ENCODE data around the gene JAKMIP2.

JAKMIP2 gene

DNA sequence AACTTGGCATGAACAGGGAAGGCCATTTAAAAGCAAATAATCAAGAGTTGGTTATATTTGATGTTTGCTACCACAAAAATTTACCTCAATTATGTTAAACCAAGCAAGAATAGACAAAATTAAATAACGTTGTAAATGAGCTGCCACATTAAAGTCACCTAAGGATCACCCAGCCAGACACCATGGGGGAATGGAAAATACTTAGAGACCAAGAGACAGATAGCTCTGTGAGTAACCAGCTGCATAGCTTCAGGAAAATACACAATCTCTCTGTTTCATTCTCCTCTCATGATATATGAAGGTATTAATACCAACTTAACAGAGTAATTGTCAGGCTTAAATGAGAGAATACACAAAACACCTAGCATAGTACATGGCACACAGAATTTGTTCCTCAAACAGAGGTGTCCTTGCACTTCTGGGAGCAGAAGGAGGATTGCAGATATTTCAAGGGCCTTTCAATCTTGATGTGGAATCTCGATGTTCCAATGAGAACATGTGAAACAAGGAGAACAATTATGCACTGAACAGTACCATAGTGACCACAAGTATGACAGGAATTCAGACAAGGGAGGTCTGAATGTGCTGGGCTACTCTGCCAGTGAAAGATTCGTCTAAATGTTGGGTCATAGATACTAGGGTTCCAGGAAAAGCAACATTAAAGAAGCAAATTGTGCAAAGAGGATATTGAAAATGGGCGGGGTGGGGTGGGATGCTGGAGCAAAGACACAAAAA lies 18.6 kb downstream of the JAKMIP2 start:
- Histone ChIP-seq H3K4me3 (ENCODE audit: low read length) (no peak overlapping the region), H3K9me3 (ENCODE audit: control insufficient read depth, insufficient read depth, low read length) (no peaks in the 10 kb centered on the region), H3K27me3 (ENCODE audit: control insufficient read depth, insufficient read depth, low read length) (no peaks in the 10 kb centered on the region), H3K27ac (ENCODE audit: low read length) (no peak overlapping the region), H3K4me1 (ENCODE audit: control insufficient read depth, insufficient read depth, low read length) (no peaks in the 10 kb centered on the region; the same call in 1 of the 2 replicates), H3K36me3 (ENCODE audit: control insufficient read depth, insufficient read depth, low read length) (no peaks in the 10 kb centered on the region)
- no peak for DNase-seq (ENCODE audit: low read depth, low spot score)
- WGBS (ENCODE audit: insufficient coverage, insufficient read length) = 100% methylated on average over 1 of the region's 4 CpGs

DNA sequence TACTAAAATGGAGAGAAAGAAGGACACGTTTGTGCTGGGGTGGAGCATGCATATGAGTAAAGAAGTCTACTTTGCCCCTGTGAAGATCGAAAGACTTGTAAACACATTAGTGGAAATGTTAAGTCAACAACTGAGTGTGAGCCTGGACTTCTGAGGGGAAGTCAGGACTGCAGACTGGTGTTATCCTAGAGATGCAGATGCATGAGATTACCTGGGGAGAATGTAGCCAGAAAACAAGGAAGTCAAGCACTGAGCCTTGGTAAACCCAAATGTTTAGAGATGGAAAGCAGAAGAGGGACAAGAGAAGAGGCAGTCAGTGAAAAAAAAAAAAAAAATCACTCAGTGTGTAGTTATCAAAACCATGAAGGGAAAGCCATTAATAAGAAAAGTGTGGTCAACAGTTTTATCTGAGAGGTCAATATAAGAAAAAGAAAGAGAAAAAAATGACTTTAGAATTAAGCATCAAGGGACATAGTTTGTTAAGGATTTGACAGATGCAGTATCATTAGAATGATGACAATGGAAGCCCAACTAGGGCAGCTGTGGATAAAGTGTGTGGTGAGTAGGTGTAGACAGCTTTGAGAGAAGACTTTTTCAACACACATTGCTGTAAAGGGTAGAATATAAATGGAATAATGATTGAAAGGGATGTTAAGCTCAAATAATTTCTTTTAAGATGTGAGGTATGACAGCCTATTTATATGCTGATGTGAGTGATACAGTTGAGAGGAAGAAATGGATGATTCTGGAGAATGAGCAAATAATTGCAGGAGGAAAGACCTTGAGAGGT lies 22.2 kb downstream of the JAKMIP2 start:
- no peak for DNase-seq (ENCODE audit: low read depth, low spot score)
- H3K36me3 ChIP-seq (ENCODE audit: control insufficient read depth, insufficient read depth, low read length) = no peaks in the 10 kb centered on the region
- no CpG with 5 or more reads among the region's 2 CpGs for WGBS (ENCODE audit: insufficient coverage, insufficient read length)

DNA sequence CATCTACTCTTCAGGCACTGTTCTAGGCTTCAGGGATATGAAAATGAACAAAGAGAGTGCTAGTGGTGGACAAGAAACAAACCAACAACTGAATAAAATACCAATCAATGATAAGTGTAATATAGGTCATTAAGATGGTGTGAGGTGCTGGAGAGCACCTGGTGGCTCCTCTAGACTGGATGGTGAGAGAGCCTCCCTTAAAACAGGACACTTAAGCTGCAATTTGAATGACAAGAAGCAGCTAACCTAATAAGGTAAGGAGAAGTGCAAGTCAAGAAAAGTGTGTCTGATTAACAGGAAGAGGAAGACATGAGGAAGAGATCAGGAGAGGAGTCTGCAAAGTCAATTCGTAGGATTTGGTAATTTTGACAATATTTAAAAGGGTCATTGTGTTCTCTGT lies 23.1 kb downstream of the JAKMIP2 start:
- no peak for DNase-seq (ENCODE audit: low read depth, low spot score)
- no peak overlapping the region for H3K4me3 ChIP-seq (ENCODE audit: low read length)
- H3K27ac ChIP-seq (ENCODE audit: low read length) = no peak overlapping the region
- H3K27me3 ChIP-seq (ENCODE audit: control insufficient read depth, insufficient read depth, low read length) = no peaks in the 10 kb centered on the region
- no peaks in the 10 kb centered on the region for H3K36me3 ChIP-seq (ENCODE audit: control insufficient read depth, insufficient read depth, low read length)
- no peaks in the 10 kb centered on the region; the same call in 1 of the 2 replicates for H3K4me1 ChIP-seq (ENCODE audit: control insufficient read depth, insufficient read depth, low read length)
- WGBS (ENCODE audit: insufficient coverage, insufficient read length) = no CpG with 5 or more reads among the region's 1 CpG
- H3K9me3 ChIP-seq (ENCODE audit: control insufficient read depth, insufficient read depth, low read length) = no peaks in the 10 kb centered on the region

More for the DNA sequence above, 22.2 kb downstream of the JAKMIP2 start:
- Histone ChIP-seq H3K4me3 (ENCODE audit: low read length) (no peak overlapping the region), H3K4me1 (ENCODE audit: control insufficient read depth, insufficient read depth, low read length) (no peaks in the 10 kb centered on the region; the same call in 1 of the 2 replicates), H3K27ac (ENCODE audit: low read length) (no peak overlapping the region), H3K9me3 (ENCODE audit: control insufficient read depth, insufficient read depth, low read length) (no peaks in the 10 kb centered on the region), H3K27me3 (ENCODE audit: control insufficient read depth, insufficient read depth, low read length) (no peaks in the 10 kb centered on the region)

DNA sequence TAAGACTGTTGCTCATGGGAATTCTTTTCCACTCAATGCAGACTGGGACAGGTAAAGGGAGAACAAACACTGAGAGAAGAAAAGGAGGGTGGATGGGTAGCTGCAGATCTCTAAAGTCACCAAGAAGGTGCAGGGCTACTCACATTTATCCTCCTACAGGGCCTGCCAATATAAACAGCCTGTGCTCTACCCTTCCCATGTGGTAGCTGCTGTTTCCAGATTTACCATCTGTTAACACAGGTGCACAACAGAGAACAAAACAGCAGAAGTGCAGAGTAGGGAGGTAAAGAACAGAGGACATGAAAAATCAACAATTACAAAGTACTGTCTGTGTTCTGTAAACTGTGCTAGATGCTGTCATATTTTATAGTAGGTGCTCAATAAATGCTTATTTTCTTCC lies 26.0 kb downstream of the JAKMIP2 start:
- H3K27ac ChIP-seq (ENCODE audit: low read length) = no peak overlapping the region
- no peaks in the 10 kb centered on the region for H3K27me3 ChIP-seq (ENCODE audit: control insufficient read depth, insufficient read depth, low read length)
- no peak for DNase-seq (ENCODE audit: low read depth, low spot score)
- H3K9me3 ChIP-seq (ENCODE audit: control insufficient read depth, insufficient read depth, low read length) = no peaks in the 10 kb centered on the region
- no peak overlapping the region for H3K4me3 ChIP-seq (ENCODE audit: low read length)
- no peaks in the 10 kb centered on the region; the same call in 1 of the 2 replicates for H3K4me1 ChIP-seq (ENCODE audit: control insufficient read depth, insufficient read depth, low read length)
- no peaks in the 10 kb centered on the region for H3K36me3 ChIP-seq (ENCODE audit: control insufficient read depth, insufficient read depth, low read length)

DNA sequence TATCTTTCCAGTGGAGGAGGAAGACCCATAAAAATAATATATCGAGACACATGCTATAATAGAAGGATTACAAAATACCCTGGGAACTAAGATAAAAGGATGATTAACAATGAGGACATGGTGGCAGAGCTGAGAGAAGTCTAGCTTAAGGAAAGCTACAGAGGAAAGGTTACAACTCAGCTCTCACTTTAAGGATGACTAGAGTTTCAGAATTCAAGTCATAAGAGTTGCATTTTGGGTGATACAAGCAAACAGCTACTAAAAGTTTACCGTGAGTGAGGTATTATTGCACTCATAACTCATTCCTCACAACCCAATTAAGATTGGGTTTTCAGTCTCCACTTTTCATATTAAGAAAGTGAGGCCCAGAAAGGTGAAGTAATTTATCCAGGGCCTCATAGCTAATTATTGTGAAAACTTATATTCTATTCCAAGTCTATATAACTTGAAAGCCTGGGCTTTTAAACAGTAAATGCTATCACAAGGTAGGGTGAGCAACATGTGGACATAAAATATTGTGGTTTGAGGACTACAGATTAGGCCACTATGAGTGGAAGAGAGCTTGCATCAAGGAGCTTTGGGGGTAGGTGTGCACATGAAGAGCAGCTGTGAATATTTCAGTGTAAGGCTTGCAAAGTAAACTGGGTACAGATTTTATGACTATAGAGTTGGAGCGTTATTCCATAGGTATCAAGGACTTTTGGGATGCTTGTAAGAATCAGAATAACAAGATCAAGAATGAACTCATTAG lies 28.0 kb downstream of the JAKMIP2 start:
- no peak overlapping the region for H3K4me3 ChIP-seq (ENCODE audit: low read length)
- H3K4me1 ChIP-seq (ENCODE audit: control insufficient read depth, insufficient read depth, low read length) = peaks cover 3% of the 10 kb centered on the region; the same call in 1 of the 2 replicates
- no peak for DNase-seq (ENCODE audit: low read depth, low spot score)
- H3K27me3 ChIP-seq (ENCODE audit: control insufficient read depth, insufficient read depth, low read length) = no peaks in the 10 kb centered on the region
- WGBS (ENCODE audit: insufficient coverage, insufficient read length) = no CpG with 5 or more reads among the region's 3 CpGs
- H3K27ac ChIP-seq (ENCODE audit: low read length) = no peak overlapping the region
- H3K9me3 ChIP-seq (ENCODE audit: control insufficient read depth, insufficient read depth, low read length) = no peaks in the 10 kb centered on the region
- no peaks in the 10 kb centered on the region for H3K36me3 ChIP-seq (ENCODE audit: control insufficient read depth, insufficient read depth, low read length)

DNA sequence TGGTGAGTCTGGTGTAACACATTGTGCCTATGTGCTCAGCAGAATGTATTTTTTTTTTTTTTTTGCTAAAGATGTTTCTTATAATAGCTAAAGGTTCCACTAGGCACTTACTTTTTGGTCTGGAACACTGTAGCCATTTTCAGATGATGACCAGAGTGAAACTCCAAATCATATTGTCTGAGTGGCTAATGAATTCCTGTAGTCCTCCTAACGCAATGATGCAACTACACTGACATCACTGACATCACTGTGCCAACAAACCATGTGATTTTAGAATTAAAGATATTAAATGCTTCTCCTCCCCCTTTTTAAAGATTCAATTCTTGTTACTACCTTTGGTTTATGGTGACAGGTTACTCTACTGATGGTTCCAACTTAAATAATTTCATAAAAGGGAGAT lies 28.8 kb downstream of the JAKMIP2 start:
- no peaks in the 10 kb centered on the region for H3K9me3 ChIP-seq (ENCODE audit: control insufficient read depth, insufficient read depth, low read length)
- H3K4me3 ChIP-seq (ENCODE audit: low read length) = no peak overlapping the region
- peaks cover 6% of the 10 kb centered on the region; the same call in 1 of the 2 replicates for H3K4me1 ChIP-seq (ENCODE audit: control insufficient read depth, insufficient read depth, low read length)
- no peak overlapping the region for H3K27ac ChIP-seq (ENCODE audit: low read length)
- no peaks in the 10 kb centered on the region for H3K36me3 ChIP-seq (ENCODE audit: control insufficient read depth, insufficient read depth, low read length)
- no peaks in the 10 kb centered on the region for H3K27me3 ChIP-seq (ENCODE audit: control insufficient read depth, insufficient read depth, low read length)
- DNase-seq (ENCODE audit: low read depth, low spot score) = no peak
- WGBS (ENCODE audit: insufficient coverage, insufficient read length) = no CpG with 5 or more reads among the region's 1 CpG

DNA sequence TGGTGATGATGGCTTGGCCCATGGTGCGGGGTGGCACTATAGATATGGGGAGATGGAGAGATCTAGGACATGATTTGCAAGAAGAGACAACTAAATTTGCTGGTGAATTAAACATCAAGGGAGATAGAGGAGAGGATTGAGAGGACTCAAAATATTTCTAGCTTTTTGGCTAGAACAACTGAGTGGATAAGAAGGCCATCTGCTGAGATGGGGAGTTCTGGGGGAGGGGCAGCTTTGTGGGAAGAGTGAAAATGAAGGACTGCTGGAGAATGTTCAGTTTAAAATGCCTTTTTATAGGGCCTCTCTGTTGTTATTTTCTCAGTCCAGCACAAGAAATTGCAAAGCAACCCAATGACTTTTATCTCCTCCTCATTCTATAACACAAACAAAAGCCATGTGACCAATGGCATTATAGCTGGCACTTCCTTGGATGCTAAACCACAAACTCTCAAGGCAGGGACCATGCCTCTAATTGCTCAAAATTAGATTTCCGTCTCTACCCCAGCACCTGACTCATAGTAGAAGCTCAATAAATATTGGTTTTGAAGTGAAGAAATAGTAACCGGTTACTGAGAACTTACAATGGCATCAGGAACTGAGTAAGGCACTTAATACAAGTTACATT lies 29.8 kb downstream of the JAKMIP2 start:
- no peaks in the 10 kb centered on the region for H3K27me3 ChIP-seq (ENCODE audit: control insufficient read depth, insufficient read depth, low read length)
- H3K4me3 ChIP-seq (ENCODE audit: low read length) = no peak overlapping the region
- no peaks in the 10 kb centered on the region for H3K9me3 ChIP-seq (ENCODE audit: control insufficient read depth, insufficient read depth, low read length)
- no CpG with 5 or more reads among the region's 3 CpGs for WGBS (ENCODE audit: insufficient coverage, insufficient read length)
- no peak overlapping the region for H3K27ac ChIP-seq (ENCODE audit: low read length)
- no peak for DNase-seq (ENCODE audit: low read depth, low spot score)
- H3K36me3 ChIP-seq (ENCODE audit: control insufficient read depth, insufficient read depth, low read length) = no peaks in the 10 kb centered on the region
- peaks cover 9% of the 10 kb centered on the region; the same call in 1 of the 2 replicates for H3K4me1 ChIP-seq (ENCODE audit: control insufficient read depth, insufficient read depth, low read length)

DNA sequence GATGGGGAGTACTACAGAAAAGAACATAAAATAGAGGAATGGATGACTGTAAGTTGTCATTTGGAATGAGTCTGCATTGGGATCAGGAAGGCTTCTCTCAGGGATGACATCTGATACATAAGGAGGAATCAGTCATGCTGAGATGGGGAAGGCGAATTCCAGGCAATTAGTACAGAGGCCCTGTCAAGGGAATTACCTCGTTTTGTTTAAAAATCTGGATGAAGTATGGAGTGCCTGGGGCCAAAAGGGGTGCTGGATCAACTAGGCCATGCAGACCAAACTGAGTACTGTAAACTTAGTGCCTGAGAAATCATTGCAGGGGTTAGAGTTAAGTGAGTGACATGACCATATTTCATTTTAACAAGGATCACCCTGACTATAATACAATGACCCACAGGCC lies 30.5 kb downstream of the JAKMIP2 start:
- H3K9me3 ChIP-seq (ENCODE audit: control insufficient read depth, insufficient read depth, low read length) = no peaks in the 10 kb centered on the region
- H3K4me1 ChIP-seq (ENCODE audit: control insufficient read depth, insufficient read depth, low read length) = peaks cover 9% of the 10 kb centered on the region; the same call in 1 of the 2 replicates
- H3K36me3 ChIP-seq (ENCODE audit: control insufficient read depth, insufficient read depth, low read length) = no peaks in the 10 kb centered on the region
- no peak overlapping the region for H3K27ac ChIP-seq (ENCODE audit: low read length)
- DNase-seq (ENCODE audit: low read depth, low spot score) = no peak
- WGBS (ENCODE audit: insufficient coverage, insufficient read length) = no CpG with 5 or more reads among the region's 2 CpGs
- H3K4me3 ChIP-seq (ENCODE audit: low read length) = no peak overlapping the region
- no peaks in the 10 kb centered on the region for H3K27me3 ChIP-seq (ENCODE audit: control insufficient read depth, insufficient read depth, low read length)

DNA sequence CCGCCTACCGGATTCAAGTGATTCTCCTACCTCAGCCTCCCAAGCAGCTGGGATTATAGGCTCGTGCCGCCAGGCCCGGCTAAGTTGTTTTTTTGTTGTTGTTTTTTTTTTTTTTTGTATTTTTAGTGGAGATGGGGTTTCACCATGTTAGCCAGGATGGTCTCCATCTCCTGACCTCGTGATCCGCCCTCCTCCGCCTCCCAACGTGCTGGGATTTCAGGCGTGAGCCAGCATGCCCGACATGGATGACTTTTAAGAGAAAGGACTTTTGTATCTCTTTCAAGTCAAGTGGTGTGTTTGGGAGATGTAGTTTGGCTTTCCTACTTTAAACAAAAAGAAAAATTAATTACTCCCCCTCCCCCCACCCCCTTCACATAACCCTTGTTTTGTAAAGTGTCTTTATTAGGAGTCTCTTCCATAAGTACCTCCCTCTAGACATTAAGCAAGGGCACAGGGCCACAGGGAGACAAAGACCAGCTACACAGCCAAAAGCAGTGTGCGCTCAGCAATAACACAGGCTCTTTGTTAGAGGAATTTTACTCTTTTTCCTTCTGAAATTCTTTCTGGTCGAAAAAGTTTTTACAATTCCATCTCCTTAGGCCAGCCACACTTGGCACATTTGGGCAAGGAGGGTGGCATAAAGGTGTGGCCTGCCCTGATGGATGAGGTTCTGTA lies 31.2 kb downstream of the JAKMIP2 start:
- Histone ChIP-seq H3K36me3 (ENCODE audit: control insufficient read depth, insufficient read depth, low read length) (no peaks in the 10 kb centered on the region), H3K4me3 (ENCODE audit: low read length) (no peak overlapping the region), H3K4me1 (ENCODE audit: control insufficient read depth, insufficient read depth, low read length) (peaks cover 9% of the 10 kb centered on the region; the same call in 1 of the 2 replicates), H3K9me3 (ENCODE audit: control insufficient read depth, insufficient read depth, low read length) (no peaks in the 10 kb centered on the region), H3K27ac (ENCODE audit: low read length) (no peak overlapping the region), H3K27me3 (ENCODE audit: control insufficient read depth, insufficient read depth, low read length) (no peaks in the 10 kb centered on the region)
- WGBS (ENCODE audit: insufficient coverage, insufficient read length) = no CpG with 5 or more reads among the region's 13 CpGs
- no peak for DNase-seq (ENCODE audit: low read depth, low spot score)
